ENCODE results near the gene PPP4R3B.

Gene PPP4R3B

GRCh38 chr2:55547001-55547400, 70.4 kb downstream of the PPP4R3B start:
- H3K9me3 ChIP-seq (ENCODE audit: severe bottlenecking) = no peaks in the 10 kb centered on the region
- H3K4me1 ChIP-seq (ENCODE audit: insufficient read depth, poor library complexity, severe bottlenecking) = no peaks in the 10 kb centered on the region
- no peak overlapping the region for H3K4me3 ChIP-seq (ENCODE audit: severe bottlenecking)
- TF ChIP-seq, protein P1, sequence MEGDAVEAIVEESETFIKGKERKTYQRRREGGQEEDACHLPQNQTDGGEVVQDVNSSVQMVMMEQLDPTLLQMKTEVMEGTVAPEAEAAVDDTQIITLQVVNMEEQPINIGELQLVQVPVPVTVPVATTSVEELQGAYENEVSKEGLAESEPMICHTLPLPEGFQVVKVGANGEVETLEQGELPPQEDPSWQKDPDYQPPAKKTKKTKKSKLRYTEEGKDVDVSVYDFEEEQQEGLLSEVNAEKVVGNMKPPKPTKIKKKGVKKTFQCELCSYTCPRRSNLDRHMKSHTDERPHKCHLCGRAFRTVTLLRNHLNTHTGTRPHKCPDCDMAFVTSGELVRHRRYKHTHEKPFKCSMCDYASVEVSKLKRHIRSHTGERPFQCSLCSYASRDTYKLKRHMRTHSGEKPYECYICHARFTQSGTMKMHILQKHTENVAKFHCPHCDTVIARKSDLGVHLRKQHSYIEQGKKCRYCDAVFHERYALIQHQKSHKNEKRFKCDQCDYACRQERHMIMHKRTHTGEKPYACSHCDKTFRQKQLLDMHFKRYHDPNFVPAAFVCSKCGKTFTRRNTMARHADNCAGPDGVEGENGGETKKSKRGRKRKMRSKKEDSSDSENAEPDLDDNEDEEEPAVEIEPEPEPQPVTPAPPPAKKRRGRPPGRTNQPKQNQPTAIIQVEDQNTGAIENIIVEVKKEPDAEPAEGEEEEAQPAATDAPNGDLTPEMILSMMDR (IDR thresholded peaks at IDR 0.05; ENCODE audit: poor library complexity, severe bottlenecking) = no peak
- DNase-seq (ENCODE audit: low spot score) (no peak), ATAC-seq (ENCODE audit: low read depth) (no peak)
- H3K27ac ChIP-seq (ENCODE audit: poor library complexity, severe bottlenecking) = no peak overlapping the region
- no peaks in the 10 kb centered on the region for H3K27me3 ChIP-seq (ENCODE audit: insufficient read depth, poor library complexity, severe bottlenecking)
- H3K36me3 ChIP-seq (ENCODE audit: low read depth) = peaks cover 66% of the 10 kb centered on the region

- no peaks in the 10 kb centered on the region for H3K9me3 ChIP-seq (ENCODE audit: severe bottlenecking)
- H3K27ac ChIP-seq (ENCODE audit: poor library complexity, severe bottlenecking) = no peak overlapping the region
- peaks cover 34% of the 10 kb centered on the region for H3K36me3 ChIP-seq (ENCODE audit: low read depth)
- DNase-seq (ENCODE audit: low spot score) (no peak), ATAC-seq (ENCODE audit: low read depth) (no peak)
- H3K27me3 ChIP-seq (ENCODE audit: insufficient read depth, poor library complexity, severe bottlenecking) = no peaks in the 10 kb centered on the region
- TF ChIP-seq, protein P1 (IDR thresholded peaks at IDR 0.05; ENCODE audit: poor library complexity, severe bottlenecking) = no peak
- H3K4me1 ChIP-seq (ENCODE audit: insufficient read depth, poor library complexity, severe bottlenecking) = no peaks in the 10 kb centered on the region
- no peak overlapping the region for H3K4me3 ChIP-seq (ENCODE audit: severe bottlenecking)
These were observed 86.8 kb downstream of the PPP4R3B start for GRCh38 chr2:55530539-55531081.

DNA sequence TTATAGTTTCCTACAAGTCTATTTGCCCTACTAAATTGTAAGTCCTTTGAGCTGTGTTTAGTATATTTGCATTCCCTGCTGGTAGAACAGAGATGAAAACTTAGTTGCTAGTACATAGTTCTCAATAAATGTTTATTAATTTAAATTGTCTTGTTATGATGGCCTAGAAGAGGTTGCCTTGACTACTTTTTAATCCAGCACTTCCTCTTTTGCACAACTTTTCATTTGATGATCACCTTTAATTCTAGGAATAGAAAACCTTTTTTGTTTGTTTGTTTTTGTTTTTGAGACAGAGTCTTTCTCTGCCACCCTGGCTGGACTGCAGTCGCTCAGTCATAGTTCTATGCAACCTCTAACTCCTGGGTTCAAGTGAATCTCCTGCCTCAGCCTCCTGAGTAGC, 91.2 kb downstream of the PPP4R3B start:
- Histone ChIP-seq H3K27me3 (ENCODE audit: insufficient read depth, poor library complexity, severe bottlenecking) (no peaks in the 10 kb centered on the region), H3K4me3 (ENCODE audit: severe bottlenecking) (no peak overlapping the region), H3K27ac (ENCODE audit: poor library complexity, severe bottlenecking) (no peak overlapping the region), H3K9me3 (ENCODE audit: severe bottlenecking) (no peaks in the 10 kb centered on the region), H3K36me3 (ENCODE audit: low read depth) (peaks cover 49% of the 10 kb centered on the region), H3K4me1 (ENCODE audit: insufficient read depth, poor library complexity, severe bottlenecking) (no peaks in the 10 kb centered on the region)
- DNase-seq (ENCODE audit: low spot score) (no peak), ATAC-seq (ENCODE audit: low read depth) (no peak)
- TF ChIP-seq, protein P1 (IDR thresholded peaks at IDR 0.05; ENCODE audit: poor library complexity, severe bottlenecking) = no peak

GRCh38 chr2:55524884-55525437, 92.5 kb downstream of the PPP4R3B start:
- H3K4me3 ChIP-seq (ENCODE audit: severe bottlenecking) = no peak overlapping the region
- TF ChIP-seq, protein P1 (IDR thresholded peaks at IDR 0.05; ENCODE audit: poor library complexity, severe bottlenecking) = no peak
- peaks cover 4% of the 10 kb centered on the region for H3K4me1 ChIP-seq (ENCODE audit: insufficient read depth, poor library complexity, severe bottlenecking)
- DNase-seq (ENCODE audit: low spot score) = no peak
- H3K27ac ChIP-seq (ENCODE audit: poor library complexity, severe bottlenecking) = no peak overlapping the region
- ATAC-seq (ENCODE audit: low read depth) = no peak
- no peaks in the 10 kb centered on the region for H3K9me3 ChIP-seq (ENCODE audit: severe bottlenecking)
- no peaks in the 10 kb centered on the region for H3K27me3 ChIP-seq (ENCODE audit: insufficient read depth, poor library complexity, severe bottlenecking)
- H3K36me3 ChIP-seq (ENCODE audit: low read depth) = peaks cover 49% of the 10 kb centered on the region

Data from RWPE2 (cell line).